HUES6 (cell line): Measurements from ENCODE around the gene DMKN.
A peak's percentile ranks its signal among the peaks of the same experiment; 100 is the strongest.

Experiments used
- H3K27ac ChIP-seq: 2 replicates; pipeline ENCODE4 v1.7.0; 2013; ENCODE audit warnings: low read depth, mild to moderate bottlenecking, low read length, inconsistent platforms
- H3K27me3 ChIP-seq: 2 replicates; pipeline ENCODE4 v1.6.1; 2013; ENCODE audit warnings: low read length; ENCODE audit not compliant: control insufficient read depth, insufficient read depth
- H3K36me3 ChIP-seq: 2 replicates; pipeline ENCODE4 v1.6.1; 2013; ENCODE audit warnings: low read length; ENCODE audit not compliant: control insufficient read depth, insufficient read depth
- H3K4me1 ChIP-seq: 2 replicates; pipeline ENCODE4 v1.6.1; 2013; ENCODE audit warnings: low read length; ENCODE audit not compliant: control insufficient read depth, insufficient read depth
- H3K4me3 ChIP-seq: 2 replicates; pipeline ENCODE4 v1.5.1; 2013; ENCODE audit warnings: low read depth, low read length
- H3K9ac ChIP-seq: one replicate; pipeline ENCODE4 v1.6.1; 2013; ENCODE audit warnings: mild to moderate bottlenecking, low read length
- H3K9me3 ChIP-seq: 2 replicates; pipeline ENCODE4 v1.6.1; 2013; ENCODE audit warnings: low read depth, low read length; ENCODE audit not compliant: control insufficient read depth, insufficient read depth

Gene DMKN

DNA sequence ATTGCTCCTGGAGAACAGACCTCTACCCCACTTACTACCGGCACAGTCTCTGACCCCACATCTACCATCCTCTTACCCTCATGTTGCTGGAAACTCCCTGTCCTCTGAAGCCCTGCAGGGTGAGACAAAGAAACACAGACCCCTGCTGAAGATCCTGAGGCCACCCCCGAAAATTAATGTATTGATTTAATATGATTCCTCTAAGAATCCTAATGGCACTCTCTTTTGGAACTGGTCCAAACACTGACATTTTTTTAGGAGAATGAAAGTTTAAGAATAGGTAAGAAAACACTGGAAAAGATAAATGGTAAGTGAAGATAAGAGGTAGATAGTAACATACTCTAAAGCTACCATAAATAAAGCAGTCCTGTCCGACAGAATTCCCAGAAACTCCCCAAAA is 5.3 kb downstream of the DMKN start:
- H3K4me3 ChIP-seq, result peak overlapping the region; percentile 82
- peaks cover 13% of the 10 kb centered on the region for H3K4me1 ChIP-seq
- H3K9ac ChIP-seq, result no peak overlapping the region
- peaks cover 17% of the 10 kb centered on the region; the same call in 1 of the 2 replicates for H3K27me3 ChIP-seq
- H3K36me3 ChIP-seq, result peaks cover 44% of the 10 kb centered on the region
- H3K27ac ChIP-seq, result no peak overlapping the region
- H3K9me3 ChIP-seq, result no peaks in the 10 kb centered on the region

DNA sequence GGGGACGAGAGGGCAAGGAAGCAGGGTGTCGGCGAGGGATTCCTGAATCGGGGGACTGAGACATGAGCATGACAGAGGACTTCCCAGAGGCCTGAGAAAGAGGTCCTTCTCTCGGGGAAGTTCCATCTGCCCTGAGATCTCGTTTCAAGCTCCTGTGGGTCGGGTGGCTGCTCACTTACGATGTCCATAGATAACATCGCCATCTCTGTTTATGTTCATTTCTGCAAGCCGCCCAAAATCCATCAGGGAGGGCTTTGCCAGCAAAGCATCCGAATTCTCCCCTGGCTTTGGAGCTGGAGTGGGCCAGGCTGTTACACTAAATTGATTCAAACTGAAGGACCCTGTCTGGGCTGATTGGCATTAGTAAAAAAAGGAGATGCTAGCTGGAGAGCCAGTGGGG is 5.9 kb downstream of the DMKN start:
- Histone ChIP-seq H3K9ac (no peak overlapping the region), H3K27me3 (peaks cover 12% of the 10 kb centered on the region; the same call in 1 of the 2 replicates)

GRCh38 chr19:35506011-35506410 is 7.4 kb downstream of the DMKN start:
- Histone ChIP-seq H3K9me3 (no peaks in the 10 kb centered on the region), H3K36me3 (peaks cover 64% of the 10 kb centered on the region), H3K4me3 (no peak overlapping the region), H3K27ac (no peak overlapping the region), H3K9ac (no peak overlapping the region), H3K27me3 (peaks cover 3% of the 10 kb centered on the region; the same call in 1 of the 2 replicates), H3K4me1 (peaks cover 14% of the 10 kb centered on the region)

More for the DNA sequence above, 5.9 kb downstream of the DMKN start:
- no peak overlapping the region for H3K4me3 ChIP-seq
- peaks cover 10% of the 10 kb centered on the region for H3K4me1 ChIP-seq
- no peak overlapping the region for H3K27ac ChIP-seq
- no peaks in the 10 kb centered on the region for H3K9me3 ChIP-seq
- H3K36me3 ChIP-seq, result peaks cover 50% of the 10 kb centered on the region

DNA sequence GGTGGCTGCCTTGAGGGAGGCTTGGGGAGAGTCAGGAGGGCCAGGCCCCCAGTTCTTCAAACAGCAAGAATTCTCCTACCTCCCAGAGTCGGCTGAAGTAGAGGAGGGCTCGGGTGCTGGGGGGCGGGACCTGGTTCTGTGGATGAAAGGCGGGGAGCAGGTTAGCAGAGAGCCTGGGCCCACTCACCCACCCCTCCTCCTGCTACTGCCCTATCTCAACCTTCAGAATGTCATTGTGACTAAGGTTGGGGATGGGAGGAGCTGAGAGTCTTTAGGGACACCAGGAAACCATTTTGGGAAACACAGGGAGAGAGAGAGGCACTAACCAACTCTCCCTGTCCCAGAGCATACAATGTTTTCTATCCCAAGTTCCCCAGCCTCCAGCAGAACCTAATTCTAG is 10.7 kb downstream of the DMKN start:
- H3K4me3 ChIP-seq, result no peak overlapping the region
- H3K36me3 ChIP-seq, result peaks cover 90% of the 10 kb centered on the region
- H3K9ac ChIP-seq, result no peak overlapping the region
- no peak overlapping the region for H3K27ac ChIP-seq
- H3K27me3 ChIP-seq, result no peaks in the 10 kb centered on the region
- H3K9me3 ChIP-seq, result no peaks in the 10 kb centered on the region
- peaks cover 5% of the 10 kb centered on the region; the same call in 1 of the 2 replicates for H3K4me1 ChIP-seq

DNA sequence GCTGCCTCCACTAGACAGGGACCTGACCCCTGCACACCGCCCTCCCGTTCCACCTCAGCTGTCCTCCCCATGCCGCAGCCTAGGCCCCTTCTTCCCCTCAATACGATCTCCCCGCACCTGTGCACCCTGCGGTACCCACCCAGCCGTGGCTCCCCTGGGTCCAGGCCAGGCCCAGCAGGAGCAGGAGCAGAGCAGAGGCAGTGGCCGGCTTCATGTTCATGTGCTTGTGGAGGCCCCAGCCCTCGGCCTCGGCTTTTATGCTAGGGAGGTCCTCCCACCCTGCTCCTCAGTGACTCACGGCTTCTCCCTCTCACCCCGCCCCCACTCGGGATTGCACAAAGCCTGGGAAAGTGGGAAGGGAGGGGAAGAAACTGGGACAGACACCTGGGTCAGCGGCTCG is 11.8 kb downstream of the DMKN start:
- Histone ChIP-seq H3K27ac (no peak overlapping the region; the same call in 1 of the 2 replicates), H3K9ac (peak overlapping the region; percentile 13), H3K4me1 (peaks cover 5% of the 10 kb centered on the region; the same call in 1 of the 2 replicates), H3K4me3 (no peak overlapping the region), H3K36me3 (peaks cover 90% of the 10 kb centered on the region), H3K9me3 (no peaks in the 10 kb centered on the region), H3K27me3 (no peaks in the 10 kb centered on the region)

DNA sequence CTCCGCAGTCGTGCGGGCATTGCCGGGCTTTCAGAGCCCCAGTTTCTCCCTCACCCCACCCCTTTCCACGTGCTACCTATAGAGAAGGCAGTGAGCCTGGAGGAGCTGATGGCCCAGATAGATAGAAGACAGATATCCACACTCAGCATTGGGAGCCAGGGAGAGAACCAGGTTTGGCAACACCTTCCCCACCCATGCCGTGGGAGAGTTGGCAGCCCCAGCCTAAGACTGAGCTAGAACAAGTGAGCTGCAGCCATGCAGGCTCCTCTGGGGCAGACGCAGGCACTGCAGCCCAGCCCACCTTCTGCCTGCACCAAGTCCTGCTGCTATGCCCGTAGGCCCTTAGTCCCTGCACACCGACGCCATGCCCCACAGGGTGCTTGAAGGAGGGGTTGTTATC is 12.8 kb downstream of the DMKN start:
- Histone ChIP-seq H3K36me3 (peaks cover 81% of the 10 kb centered on the region), H3K27ac (no peak overlapping the region), H3K4me3 (no peak overlapping the region)

GRCh38 chr19:35498984-35499527 is 14.4 kb downstream of the DMKN start:
- no peaks in the 10 kb centered on the region for H3K9me3 ChIP-seq
- H3K27ac ChIP-seq, result no peak overlapping the region
- peaks cover 14% of the 10 kb centered on the region for H3K4me1 ChIP-seq
- no peak overlapping the region for H3K9ac ChIP-seq
- H3K27me3 ChIP-seq, result no peaks in the 10 kb centered on the region
- H3K36me3 ChIP-seq, result peaks cover 67% of the 10 kb centered on the region
- no peak overlapping the region for H3K4me3 ChIP-seq

More for the DNA sequence above, 12.8 kb downstream of the DMKN start:
- H3K27me3 ChIP-seq, result no peaks in the 10 kb centered on the region
- H3K9ac ChIP-seq, result no peak overlapping the region
- H3K9me3 ChIP-seq, result no peaks in the 10 kb centered on the region
- H3K4me1 ChIP-seq, result peaks cover 10% of the 10 kb centered on the region

DNA sequence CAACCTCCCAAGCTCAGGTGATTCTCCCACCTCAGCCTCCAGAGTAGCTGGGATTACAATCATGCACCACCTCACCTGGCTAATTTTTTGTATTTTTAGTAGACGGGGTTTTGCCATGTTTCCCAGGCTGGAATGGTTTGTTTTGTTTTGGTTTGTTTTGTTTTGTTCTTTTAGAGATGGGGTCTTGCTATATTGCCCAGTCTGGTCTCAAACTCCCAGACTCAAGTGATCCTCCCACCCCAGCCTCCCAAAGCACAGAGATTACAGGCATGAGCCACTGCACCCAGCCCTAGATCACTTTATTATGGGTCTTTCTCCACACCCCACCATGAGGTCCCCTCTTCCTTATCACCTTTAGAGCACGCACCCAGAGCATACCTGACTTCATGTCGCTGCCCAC is 15.2 kb downstream of the DMKN start:
- Histone ChIP-seq H3K36me3 (peaks cover 61% of the 10 kb centered on the region), H3K4me3 (no peak overlapping the region), H3K27ac (no peak overlapping the region), H3K9me3 (no peaks in the 10 kb centered on the region), H3K4me1 (peaks cover 14% of the 10 kb centered on the region), H3K9ac (no peak overlapping the region), H3K27me3 (no peaks in the 10 kb centered on the region)

DNA sequence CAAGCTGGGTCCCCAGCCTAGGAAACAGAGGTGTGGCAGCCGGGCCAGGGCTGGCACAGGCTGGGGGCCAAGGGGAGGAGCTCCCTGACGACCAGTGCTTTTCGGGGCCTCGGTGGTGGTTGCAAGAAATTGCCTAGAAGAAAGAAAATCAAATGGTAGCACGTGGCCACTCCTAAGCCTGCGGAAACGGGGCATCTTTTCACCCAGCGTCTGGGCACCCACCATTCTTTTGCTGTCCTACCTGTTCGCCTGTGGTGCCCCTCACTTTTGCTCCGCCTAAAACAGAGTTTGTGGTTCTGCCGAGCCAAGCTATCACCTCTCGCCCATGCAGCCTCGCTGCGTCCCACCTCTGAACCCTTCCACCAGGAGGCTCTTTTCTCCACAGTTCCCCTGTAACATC is 16.0 kb downstream of the DMKN start:
- no peak overlapping the region for H3K27ac ChIP-seq
- H3K27me3 ChIP-seq, result no peaks in the 10 kb centered on the region
- peaks cover 53% of the 10 kb centered on the region for H3K36me3 ChIP-seq
- H3K4me1 ChIP-seq, result peaks cover 14% of the 10 kb centered on the region
- H3K9me3 ChIP-seq, result no peaks in the 10 kb centered on the region
- H3K4me3 ChIP-seq, result no peak overlapping the region
- no peak overlapping the region for H3K9ac ChIP-seq

DNA sequence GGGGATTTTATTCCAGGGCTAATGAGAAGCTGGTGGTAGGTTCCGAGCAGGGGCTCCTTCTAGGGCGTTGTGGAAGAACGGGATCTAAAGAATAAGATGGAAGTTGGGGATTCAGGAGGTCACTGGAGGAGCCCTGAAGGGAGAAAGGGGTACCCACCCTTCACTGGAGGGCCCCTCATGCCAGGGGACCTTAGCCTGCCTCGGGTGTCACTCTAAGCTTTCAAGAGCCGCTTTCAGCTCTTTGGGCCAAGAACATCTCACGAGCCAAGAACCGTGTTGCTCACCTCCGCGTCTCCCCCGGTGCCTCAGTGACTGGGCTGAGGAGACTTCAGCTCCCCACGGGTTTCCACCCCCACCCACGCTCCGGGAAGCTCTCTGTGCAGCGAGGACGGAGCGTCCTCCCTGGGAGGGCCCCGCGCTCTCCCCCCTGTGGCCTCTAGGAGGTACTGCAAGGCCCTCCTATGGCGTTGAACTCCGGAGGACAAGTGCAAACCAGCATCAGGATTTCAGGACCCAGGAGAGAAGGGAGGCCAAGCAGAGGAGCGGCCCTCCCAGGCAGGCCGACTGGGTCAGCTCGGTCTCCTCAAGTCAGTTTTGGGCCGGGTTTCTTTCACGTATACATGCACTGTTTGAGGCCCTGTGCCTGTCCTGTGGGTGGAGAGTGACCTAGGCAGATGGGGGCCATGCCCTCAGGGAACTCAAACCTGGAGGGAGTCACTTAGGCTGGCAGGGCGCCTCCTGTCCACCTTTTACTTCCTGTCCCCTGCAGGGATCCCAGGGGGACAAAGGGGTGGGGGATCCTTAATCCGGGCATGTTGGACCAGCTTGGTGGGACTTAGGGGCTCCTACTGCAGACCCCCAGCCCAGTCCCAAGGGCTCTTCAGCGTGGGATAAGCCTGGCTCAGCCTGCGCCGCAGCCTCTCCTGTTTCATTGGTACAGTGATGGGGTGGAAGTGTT is 18.1 kb downstream of the DMKN start:
- Histone ChIP-seq H3K4me3 (peak overlapping the region; percentile 28; the same call in 1 of the 2 replicates), H3K9me3 (no peaks in the 10 kb centered on the region), H3K27ac (no peak overlapping the region), H3K4me1 (peaks cover 10% of the 10 kb centered on the region), H3K36me3 (peaks cover 34% of the 10 kb centered on the region), H3K27me3 (0 out of 2 replicates have a peak, but pooled peaks cover 2% of the 10 kb centered on the region), H3K9ac (no peak overlapping the region)

DNA sequence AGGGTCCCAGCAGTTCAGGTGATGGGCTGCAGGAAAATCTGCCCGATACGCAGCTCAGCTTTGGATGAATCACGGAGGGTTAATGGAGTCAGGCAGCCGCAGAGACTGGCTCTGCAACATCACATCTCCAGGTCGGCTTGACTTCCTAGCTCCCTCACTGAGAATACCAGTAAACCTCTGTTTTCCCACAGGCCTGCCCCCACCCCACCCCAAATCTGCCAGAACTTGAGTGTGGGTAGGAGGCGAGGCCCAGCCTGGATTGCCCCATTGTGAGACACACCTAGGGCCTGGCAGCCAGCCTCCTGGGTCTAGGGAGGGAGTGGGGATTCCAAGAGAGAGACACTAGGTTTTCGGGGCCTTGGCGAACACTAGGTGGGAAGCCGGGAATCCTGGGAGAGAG is 19.5 kb downstream of the DMKN start:
- no peak overlapping the region for H3K4me3 ChIP-seq
- H3K36me3 ChIP-seq, result peaks cover 20% of the 10 kb centered on the region
- H3K9me3 ChIP-seq, result no peaks in the 10 kb centered on the region
- H3K4me1 ChIP-seq, result peaks cover 10% of the 10 kb centered on the region
- H3K27me3 ChIP-seq, result 0 out of 2 replicates have a peak, but pooled peaks cover 2% of the 10 kb centered on the region
- H3K9ac ChIP-seq, result no peak overlapping the region
- H3K27ac ChIP-seq, result no peak overlapping the region
